T follicular helper cell (primary cell): ENCODE measurements around the gene HECW1.
"Not testable (repeated sequence)": the region's sequence is repeated elsewhere in the genome, so short reads cannot be mapped to it uniquely, and the experiment has no call there.

Experiments
- DNase-seq: peaks from one replicate; pipeline ENCODE4 v3.0.0-alpha.2; 2020; ENCODE audit warnings: low read depth

The HECW1 gene

GRCh38 chr7:43112941-43113621, 634 bp downstream of the HECW1 start:
- DNase-seq: no peak

- no peak for DNase-seq
These were observed 1.4 kb downstream of the HECW1 start for GRCh38 chr7:43113622-43114457.

- DNase-seq: no peak
These were observed 2.0 kb downstream of the HECW1 start for GRCh38 chr7:43114458-43114780.

DNA sequence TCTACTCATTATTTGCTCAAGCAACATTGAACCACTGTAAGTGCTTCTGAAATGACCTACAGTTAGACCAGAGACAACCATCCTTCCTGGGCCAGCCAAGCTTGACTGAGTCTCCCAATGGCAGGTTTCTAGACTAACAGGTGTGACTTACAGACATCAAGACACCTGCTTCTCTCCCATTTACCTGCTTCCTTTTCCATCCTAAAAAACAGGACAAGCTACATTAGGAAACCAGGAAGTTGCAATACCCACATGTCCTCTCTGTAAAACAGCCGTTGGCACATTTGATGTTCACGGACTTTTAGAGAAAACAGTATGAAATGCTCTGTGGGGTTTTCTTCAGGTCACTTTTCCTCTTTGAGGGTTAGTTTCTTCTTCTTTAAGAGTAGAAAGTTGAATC, 4.0 kb downstream of the HECW1 start:
- no peak for DNase-seq

- DNase-seq: no peak
These were observed 4.6 kb downstream of the HECW1 start for GRCh38 chr7:43117095-43117494.

DNA sequence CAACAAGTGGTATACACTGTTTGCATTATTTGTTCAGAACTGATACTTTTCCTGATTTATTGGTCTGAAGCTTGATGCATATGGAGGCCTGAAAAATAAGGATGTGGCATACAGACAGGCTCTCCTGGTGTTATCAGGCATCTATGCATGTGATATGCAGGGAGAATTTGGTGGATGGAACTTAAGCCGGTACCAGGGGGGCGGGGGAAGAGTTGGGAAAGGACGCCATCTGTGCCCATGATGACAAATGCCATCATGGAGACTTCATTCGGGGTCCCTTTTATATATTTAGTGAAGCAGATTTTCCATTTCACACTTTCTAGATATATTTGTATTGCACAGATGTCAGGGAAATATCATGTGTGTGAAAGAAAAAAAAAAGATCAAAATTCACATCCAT, 5.4 kb downstream of the HECW1 start:
- DNase-seq: no peak

GRCh38 chr7:43118313-43118712, 5.9 kb downstream of the HECW1 start:
- no peak for DNase-seq

- no peak for DNase-seq
These were observed 7.1 kb downstream of the HECW1 start for GRCh38 chr7:43119371-43120075.

DNA sequence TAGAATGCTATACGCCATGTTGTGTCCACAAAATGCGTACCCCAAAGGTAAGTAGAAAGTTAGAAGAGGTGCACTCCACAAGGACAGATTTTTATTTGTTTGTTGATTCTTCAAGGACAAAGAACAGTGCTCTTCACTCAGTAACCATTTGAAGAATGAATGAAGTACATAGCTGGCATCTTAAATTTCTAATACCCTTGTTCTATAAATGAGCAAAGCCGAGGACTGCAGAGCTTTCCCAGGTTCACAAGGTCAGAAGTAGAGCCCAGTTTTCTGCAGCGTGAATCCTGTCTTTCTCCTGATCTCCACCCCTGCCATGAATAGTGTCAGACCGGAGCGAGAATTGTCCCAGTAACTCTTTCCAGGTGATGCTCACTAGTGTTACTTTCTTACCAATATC, 9.5 kb downstream of the HECW1 start:
- DNase-seq: no peak

DNA sequence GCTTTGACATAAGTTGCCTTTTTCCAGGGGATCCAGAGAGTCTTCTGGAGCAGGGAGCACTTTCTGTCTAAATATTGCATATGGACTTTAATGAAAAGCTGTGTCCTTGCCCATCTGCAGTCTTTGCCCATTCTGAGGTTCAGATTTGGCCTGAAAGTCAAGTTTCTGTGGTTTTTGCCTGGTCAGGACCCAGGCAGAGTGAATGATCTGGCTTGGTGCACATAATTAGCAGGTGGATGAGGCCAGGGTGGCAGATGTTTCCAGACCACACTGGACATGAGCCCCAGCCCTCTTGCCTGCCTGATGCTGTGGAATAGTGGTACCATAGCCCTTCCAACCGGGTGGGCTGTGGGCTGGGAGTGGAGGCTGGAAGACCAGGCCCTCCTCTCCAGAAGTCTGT, 11.0 kb downstream of the HECW1 start:
- DNase-seq: no peak

GRCh38 chr7:43124388-43124787, 11.9 kb downstream of the HECW1 start:
- no peak for DNase-seq

DNA sequence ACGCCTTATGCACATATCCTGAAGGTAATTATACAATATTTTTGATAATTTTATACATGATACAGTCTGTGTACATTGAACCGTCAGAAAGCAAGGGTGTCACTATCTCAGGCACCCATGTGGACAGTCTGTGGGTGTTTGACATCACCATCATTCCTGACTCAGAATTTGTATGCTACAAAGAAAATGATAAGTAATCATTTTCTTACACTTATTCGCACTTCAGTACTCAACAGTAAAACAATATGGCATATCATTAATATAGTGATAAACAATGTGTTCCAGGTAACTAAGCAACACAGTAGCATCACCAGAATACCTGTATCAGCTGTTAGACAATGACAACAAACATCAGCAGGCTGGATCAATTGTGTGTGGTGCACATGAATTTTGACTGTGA, 17.9 kb downstream of the HECW1 start:
- DNase-seq: no peak

GRCh38 chr7:43135129-43135528, 22.7 kb downstream of the HECW1 start:
- no peak for DNase-seq

GRCh38 chr7:43136064-43136463, 23.6 kb downstream of the HECW1 start:
- no peak for DNase-seq

GRCh38 chr7:43137121-43137744, 24.8 kb downstream of the HECW1 start:
- DNase-seq: not testable (repeated sequence)

DNA sequence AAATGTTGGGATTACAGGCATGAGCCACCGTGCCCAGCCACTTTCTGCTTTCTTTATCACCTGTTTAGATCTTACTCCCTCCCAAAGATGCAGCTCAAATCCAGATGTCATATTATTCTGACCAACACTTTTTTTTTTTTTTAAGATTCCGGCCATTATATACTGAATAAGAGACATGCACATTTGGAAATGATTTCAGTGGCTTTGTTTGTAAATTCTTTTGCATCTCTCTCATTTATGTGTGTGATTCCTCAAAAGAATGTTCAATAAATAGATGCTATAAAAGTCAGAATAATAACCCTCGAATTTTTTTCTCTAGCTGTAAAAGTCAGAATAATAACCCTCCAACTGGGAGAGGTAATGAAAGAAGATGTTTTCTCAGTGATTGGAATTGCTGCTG, 25.4 kb downstream of the HECW1 start:
- no peak for DNase-seq

GRCh38 chr7:43138710-43139109, 26.3 kb downstream of the HECW1 start:
- DNase-seq: no peak

DNA sequence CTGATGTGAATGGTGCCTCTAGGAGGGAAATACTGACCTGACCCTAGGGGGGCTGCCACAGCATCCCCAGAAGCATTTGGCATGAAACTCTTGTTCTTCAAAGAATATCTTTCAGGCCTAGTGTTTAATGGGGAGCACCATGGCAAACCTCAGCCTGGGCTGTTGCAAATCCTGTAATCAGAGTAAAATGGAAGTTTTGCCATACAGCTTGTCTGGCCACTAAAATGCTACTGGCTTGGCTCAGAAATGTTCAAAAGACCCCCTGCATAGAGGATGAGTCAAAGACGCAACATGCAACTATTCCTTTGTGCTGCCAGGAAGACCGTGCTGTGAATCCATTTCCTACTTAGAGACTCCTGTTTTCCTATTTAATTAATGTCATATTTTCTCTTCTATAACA, 26.7 kb downstream of the HECW1 start:
- DNase-seq: no peak

- DNase-seq: no peak
These were observed 27.7 kb downstream of the HECW1 start for GRCh38 chr7:43140186-43140585.

GRCh38 chr7:43141091-43141490, 28.6 kb downstream of the HECW1 start:
- no peak for DNase-seq

DNA sequence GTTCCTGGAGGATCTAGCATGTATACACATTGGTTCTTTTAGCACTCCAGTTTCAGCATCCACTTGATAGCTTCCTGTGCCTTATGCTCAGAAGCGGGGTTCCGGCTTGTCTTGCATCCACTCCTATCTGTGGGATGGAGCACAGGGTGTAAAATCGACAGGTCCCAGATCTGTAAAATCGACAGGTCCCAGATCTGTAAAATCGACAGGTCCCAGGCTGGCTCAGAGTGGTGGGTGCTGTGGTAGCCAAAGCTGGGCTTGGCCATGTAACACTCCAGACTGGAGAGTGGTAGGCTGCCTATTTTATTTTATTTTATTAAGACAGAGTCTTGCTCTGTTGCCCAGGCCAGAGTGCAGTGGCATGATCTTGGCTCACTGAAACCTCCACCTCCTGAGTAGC, 30.3 kb downstream of the HECW1 start:
- no peak for DNase-seq

DNA sequence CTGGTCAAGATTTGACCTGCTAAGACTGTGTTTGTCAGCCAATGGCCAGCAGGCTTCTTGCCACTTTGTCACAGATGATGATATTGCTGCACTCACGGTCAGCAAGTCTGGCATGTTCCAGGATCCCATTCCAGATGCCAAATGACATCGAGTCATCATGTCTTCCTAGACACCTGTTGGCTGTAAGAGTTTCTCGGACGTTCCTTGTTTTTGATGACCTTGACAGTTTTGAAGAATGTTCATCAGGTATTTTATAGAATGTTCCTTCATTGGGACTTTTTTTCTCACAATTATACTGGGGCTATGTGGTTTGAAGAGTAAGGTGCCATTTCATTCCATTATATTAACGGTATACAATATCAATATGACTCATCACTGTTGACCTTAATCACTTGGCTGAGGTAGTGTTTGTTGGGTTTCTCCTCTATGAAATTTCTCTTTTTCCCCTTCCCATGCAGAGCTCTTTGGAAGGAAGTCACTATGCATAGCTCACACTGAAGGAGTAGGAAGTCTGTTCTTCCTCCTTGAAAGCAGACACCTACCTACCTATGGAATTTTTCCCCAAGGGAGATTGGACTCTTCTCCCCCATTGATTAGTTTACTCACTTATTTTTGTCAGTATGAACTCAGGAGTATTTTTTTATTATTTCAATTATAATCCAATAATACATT, 31.6 kb downstream of the HECW1 start:
- no peak for DNase-seq
